HCT116 (cell line): ENCODE results near the gene TANC1.

Experiments
- CEBPB ChIP-seq: IDR thresholded peaks from 2 replicates; pipeline ENCODE4 v1.6.1; 2012; ENCODE audit warnings: low read depth
- CTCF ChIP-seq, 3 experiments: fragments of 200-600 bp in 1 of 3; sonication (generic) in 1 of 3; IDR thresholded peaks in 2 of 3; conservative IDR thresholded peaks in 1 of 3; 2 replicates each; pipeline ENCODE4 v1.5.1; 2012 to 2017; ENCODE audit warnings: low read depth in 2 of 3, low read length in 2 of 3, antibody characterized with exemption in 1 of 3, borderline replicate concordance in 1 of 3, control low read depth in 1 of 3, mild to moderate bottlenecking in 1 of 3, mixed read lengths in 1 of 3, mixed run types in 1 of 3, moderate library complexity in 1 of 3; ENCODE audit not compliant: insufficient read depth in 1 of 3
- MAX ChIP-seq: IDR thresholded peaks from 2 replicates; pipeline ENCODE4 v1.6.1; 2012
- REST ChIP-seq: IDR thresholded peaks from 2 replicates; pipeline ENCODE4 v1.6.1; 2012; ENCODE audit warnings: low read depth

- TF ChIP-seq REST (no peak), CTCF (IDR thresholded peaks at IDR 0.05 in 2 of 3, conservative IDR thresholded peaks at IDR 0.05 in 1 of 3; ENCODE audit: borderline replicate concordance in 1 of 3, insufficient read depth in 1 of 3, low read depth in 2 of 3, low read length in 2 of 3) (no peak), CEBPB (no peak), MAX (no peak)
These were observed 125.1 kb downstream of the TANC1 start for GRCh38 chr2:159093497-159093896.
